ENCODE measurements around the gene CHI3L2. TPM values are rescaled to one million over a fixed set of nuclear protein-coding genes. Genes with fewer than 3 reads are reported as not detected.

Gene CHI3L2
- total RNA-seq, 3 donors from 2014 or later (not counting 1 experiment from before 2014, with no cell fraction given): 13.5 to 21.1 (median 17.0) TPM

- H3K27ac Mint-ChIP-seq: no peak within 1 kb of the TSS
- no peak for ATAC-seq
- TF ChIP-seq, protein P1, sequence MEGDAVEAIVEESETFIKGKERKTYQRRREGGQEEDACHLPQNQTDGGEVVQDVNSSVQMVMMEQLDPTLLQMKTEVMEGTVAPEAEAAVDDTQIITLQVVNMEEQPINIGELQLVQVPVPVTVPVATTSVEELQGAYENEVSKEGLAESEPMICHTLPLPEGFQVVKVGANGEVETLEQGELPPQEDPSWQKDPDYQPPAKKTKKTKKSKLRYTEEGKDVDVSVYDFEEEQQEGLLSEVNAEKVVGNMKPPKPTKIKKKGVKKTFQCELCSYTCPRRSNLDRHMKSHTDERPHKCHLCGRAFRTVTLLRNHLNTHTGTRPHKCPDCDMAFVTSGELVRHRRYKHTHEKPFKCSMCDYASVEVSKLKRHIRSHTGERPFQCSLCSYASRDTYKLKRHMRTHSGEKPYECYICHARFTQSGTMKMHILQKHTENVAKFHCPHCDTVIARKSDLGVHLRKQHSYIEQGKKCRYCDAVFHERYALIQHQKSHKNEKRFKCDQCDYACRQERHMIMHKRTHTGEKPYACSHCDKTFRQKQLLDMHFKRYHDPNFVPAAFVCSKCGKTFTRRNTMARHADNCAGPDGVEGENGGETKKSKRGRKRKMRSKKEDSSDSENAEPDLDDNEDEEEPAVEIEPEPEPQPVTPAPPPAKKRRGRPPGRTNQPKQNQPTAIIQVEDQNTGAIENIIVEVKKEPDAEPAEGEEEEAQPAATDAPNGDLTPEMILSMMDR (IDR thresholded peaks at IDR 0.05): no peak
- DNase-seq: no peak
- 78% methylated on average over 5 of the region's 7 CpGs for WGBS (ENCODE audit: insufficient coverage)
- Histone ChIP-seq H3K36me3 (ENCODE audit: control insufficient read depth, insufficient read depth, low read length) (no peaks in the 10 kb centered on the region), H3K27me3 (ENCODE audit: control insufficient read depth, insufficient read depth, low read length) (no peaks in the 10 kb centered on the region), H3K4me1 (ENCODE audit: control insufficient read depth, insufficient read depth, low read length) (no peaks in the 10 kb centered on the region), H3K4me3 (ENCODE audit: low read length) (no peak within 1 kb of the TSS), H3K9me3 (ENCODE audit: control insufficient read depth, insufficient read depth, low read length) (no peaks in the 10 kb centered on the region), H3K27ac (ENCODE audit: low read length) (no peak within 1 kb of the TSS)
- H3K36me3 Mint-ChIP-seq: no peaks in the 10 kb centered on the region
- no peaks in the 10 kb centered on the region for H3K9me3 Mint-ChIP-seq
- intact Hi-C loops (cut with micrococcal nuclease): no loop called here
- H3K4me3 Mint-ChIP-seq: no peak within 1 kb of the TSS
- no peaks in the 10 kb centered on the region for H3K4me1 Mint-ChIP-seq
- no peaks in the 10 kb centered on the region for H3K27me3 Mint-ChIP-seq (ENCODE audit: low read depth in 2 of 2)
These were observed 63.1 kb downstream of the CHI3L2 start, which contains the start of gene CHIA for GRCh38 chr1:111290630-111291029. Gene CHIA, plus strand, starts transcription at chr1:111290851. Its CDS starts 19,617 bp downstream, at chr1:111310468.

Other genes starting within 250 kb of the CHI3L2 start
- gene DRAM2, start 87.6 kb upstream of the CHI3L2 start, total RNA-seq: 10 to 100 TPM; 35.8 to 40.8 (median 36.4) TPM
- gene CEPT1, start 87.5 kb upstream of the CHI3L2 start, total RNA-seq: 10 to 100 TPM; 35.4 to 49.5 (median 40.9) TPM
- 100 to 1,000 TPM; 203 to 297 (median 203) TPM for gene DENND2D, start 27.1 kb upstream of the CHI3L2 start, total RNA-seq
- not detected for gene CHIA, start 63.1 kb downstream of the CHI3L2 start, total RNA-seq
- gene OVGP1, start 200.0 kb downstream of the CHI3L2 start, total RNA-seq: 1 to 10 TPM; 2.1 to 5.2 (median 4.1) TPM
- gene WDR77, start 221.5 kb downstream of the CHI3L2 start, total RNA-seq: 10 to 100 TPM; 15.5 to 20.8 (median 17.8) TPM
- gene ATP5PB, start 221.8 kb downstream of the CHI3L2 start, total RNA-seq: 100 to 1,000 TPM; 105 to 115 (median 105) TPM
- gene C1orf162, start 246.3 kb downstream of the CHI3L2 start, total RNA-seq: 100 to 1,000 TPM in 2 of 3 donors, 10 to 100 TPM in 1; 85.2 to 147 (median 106) TPM

All from natural killer cell (primary cell).